SK-N-MC (cell line): ENCODE results near the gene ZNF236.

Experiments used
- EZH2 ChIP-seq: fragments of 200-600 bp; sonication (generic); IDR thresholded peaks from one replicate; pipeline ENCODE4 v1.6.1; 2017; ENCODE audit warnings: antibody characterized with exemption
- POLR2AphosphoS5 ChIP-seq: IDR thresholded peaks from 2 replicates; pipeline ENCODE4 v1.6.1; 2012; ENCODE audit warnings: mild to moderate bottlenecking, low read depth, low read length, borderline replicate concordance

GRCh38 chr18:76974386-76974785, 152.0 kb downstream of the ZNF236 start:
- TF ChIP-seq EZH2 = no peak
- TF ChIP-seq POLR2AphosphoS5 = no peak
